ENCODE results near the gene DMTF1. TPM values are rescaled to one million over a fixed set of nuclear protein-coding genes. Genes with fewer than 3 reads are reported as not detected.
A peak's percentile ranks its signal among the peaks of the same experiment; 100 is the strongest.

DMTF1 gene
- total and polyA plus RNA-seq, 12 donors = 10.8 to 60.8 (median 21.8) TPM

DNA sequence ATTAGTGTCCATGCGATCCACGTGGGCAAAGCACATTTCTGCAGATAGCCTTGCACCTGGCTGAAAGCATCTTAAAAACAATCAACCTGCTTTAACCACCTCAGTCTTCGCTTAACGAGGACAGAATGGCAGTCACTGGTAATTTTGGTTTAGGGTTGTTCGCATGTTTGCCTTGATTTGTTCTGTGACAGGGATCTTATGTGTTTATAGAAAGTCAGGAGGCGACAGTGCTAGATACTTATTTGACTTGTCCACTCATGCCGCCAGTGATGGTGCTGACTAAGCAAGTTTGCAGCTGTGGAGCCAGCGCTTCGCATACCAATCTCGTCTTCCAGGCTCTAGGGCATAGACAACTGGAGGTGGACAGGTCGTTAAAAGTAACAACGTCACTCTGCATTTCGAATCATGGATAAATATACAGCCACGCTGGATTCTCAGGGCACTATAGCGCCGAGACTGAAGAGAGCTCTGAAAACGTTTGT, 68.5 kb downstream of the DMTF1 start:
- intact Hi-C loops (cut with DNase I) = loop anchor here in 2 of 10 donors (5.0 to 10.0 kb wide), 2 partner anchors 166 to 293 kb away; partner anchors contain the start of gene ELAPOR2 (in 1 of the 2)
- Histone ChIP-seq H3K36me3 (no peaks in the 10 kb centered on the region), H3K4me3 (peak overlapping the region; percentile 53 to 93 (median 82)), H3K9me3 (no peaks in the 10 kb centered on the region), H3K27me3 (peaks cover 0 to 33% (median 4%) of the 10 kb centered on the region in 7 donors), H3K27ac (peak overlapping the region in 6 of 10 donors; percentile 37 to 92 (median 85)), H3K4me1 (peaks cover 0 to 37% (median 22%) of the 10 kb centered on the region in 9 donors)
- ATAC-seq = no peak
- WGBS, 2 donors = 6 to 8% methylated on average over 17 of the region's 17 CpGs
- no peak for DNase-seq
- no peak for TF ChIP-seq CTCF (IDR thresholded peaks at IDR 0.05)

GRCh38 chr7:87223666-87224065, 71.4 kb downstream of the DMTF1 start:
- Histone ChIP-seq H3K27ac (no peak overlapping the region), H3K9me3 (no peaks in the 10 kb centered on the region), H3K27me3 (peaks cover 0 to 33% (median 4%) of the 10 kb centered on the region in 7 donors), H3K36me3 (no peaks in the 10 kb centered on the region), H3K4me1 (peaks cover 0 to 13% (median 8%) of the 10 kb centered on the region in 9 donors), H3K4me3 (no peak overlapping the region)
- intact Hi-C loops (cut with DNase I) = loop anchor here in 2 of 10 donors (5.0 to 10.0 kb wide), 2 partner anchors 169 to 296 kb away; partner anchors contain the start of gene ELAPOR2 (in 1 of the 2)
- ATAC-seq = no peak
- 90 to 92% methylated on average over 1 of the region's 1 CpG for WGBS, 2 donors
- no peak for TF ChIP-seq CTCF (IDR thresholded peaks at IDR 0.05)
- DNase-seq = no peak

DNA sequence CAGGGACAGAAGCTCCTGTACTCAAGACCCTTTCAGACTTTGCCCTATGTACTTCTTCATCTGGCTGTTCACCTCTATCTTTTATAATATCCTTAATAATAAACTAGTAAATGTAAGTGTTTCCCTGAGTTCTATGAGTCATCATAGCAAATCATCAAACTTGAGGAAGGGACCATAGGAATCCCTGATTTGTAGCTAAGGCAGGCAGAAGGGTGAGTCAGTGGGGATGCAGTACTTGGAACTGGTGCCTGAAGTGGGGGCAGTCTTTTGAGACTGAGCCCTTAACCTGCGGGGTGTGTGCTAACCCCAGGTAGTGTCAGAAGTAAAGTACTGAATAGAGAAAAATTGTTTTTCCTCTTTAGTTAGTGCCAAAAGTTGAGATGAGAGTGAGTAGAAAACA, 73.4 kb downstream of the DMTF1 start:
- Histone ChIP-seq H3K4me1 (peaks cover 0 to 6% (median 5%) of the 10 kb centered on the region in 9 donors), H3K27ac (no peak overlapping the region), H3K9me3 (no peaks in the 10 kb centered on the region), H3K4me3 (no peak overlapping the region), H3K27me3 (peaks cover 0 to 27% (median 4%) of the 10 kb centered on the region in 7 donors), H3K36me3 (no peaks in the 10 kb centered on the region)
- WGBS, 2 donors = 68 to 73% methylated on average over 1 of the region's 1 CpG
- ATAC-seq = no peak
- TF ChIP-seq CTCF (IDR thresholded peaks at IDR 0.05) = no peak
- DNase-seq = no peak
- intact Hi-C loops (cut with DNase I) = loop anchor here in 1 of 10 donors (10.0 kb wide), 1 partner anchor 171 kb away; the partner anchor contains the start of gene ELAPOR2

- Histone ChIP-seq H3K27ac (no peak overlapping the region), H3K4me3 (no peak overlapping the region), H3K36me3 (no peaks in the 10 kb centered on the region), H3K9me3 (no peaks in the 10 kb centered on the region), H3K27me3 (peaks cover 0 to 20% (median 4%) of the 10 kb centered on the region in 7 donors), H3K4me1 (peaks cover 0 to 7% (median 0%) of the 10 kb centered on the region in 9 donors)
- no peak for TF ChIP-seq CTCF (IDR thresholded peaks at IDR 0.05)
- ATAC-seq (no peak), DNase-seq (no peak)
- 78 to 80% methylated on average over 3 of the region's 3 CpGs for WGBS, 2 donors
- intact Hi-C loops (cut with DNase I) = loop anchor here in 1 of 10 donors (10.0 kb wide), 1 partner anchor 172 kb away; the partner anchor contains the start of gene ELAPOR2
Observed at GRCh38 chr7:87226495-87226894, 74.2 kb downstream of the DMTF1 start.

Measured in heart right ventricle (tissue), 16 donors.